ENCODE results near the gene LAMP5.

LAMP5 gene

GRCh38 chr20:9515214-9515585, 810 bp downstream of the LAMP5 start:
- DNase-seq (ENCODE audit: low spot score), result no peak
- Histone ChIP-seq H3K4me3 (peak overlapping the region; percentile 62), H3K27ac (no peak overlapping the region)
- TF ChIP-seq CTCF (IDR thresholded peaks at IDR 0.05), result no peak

DNA sequence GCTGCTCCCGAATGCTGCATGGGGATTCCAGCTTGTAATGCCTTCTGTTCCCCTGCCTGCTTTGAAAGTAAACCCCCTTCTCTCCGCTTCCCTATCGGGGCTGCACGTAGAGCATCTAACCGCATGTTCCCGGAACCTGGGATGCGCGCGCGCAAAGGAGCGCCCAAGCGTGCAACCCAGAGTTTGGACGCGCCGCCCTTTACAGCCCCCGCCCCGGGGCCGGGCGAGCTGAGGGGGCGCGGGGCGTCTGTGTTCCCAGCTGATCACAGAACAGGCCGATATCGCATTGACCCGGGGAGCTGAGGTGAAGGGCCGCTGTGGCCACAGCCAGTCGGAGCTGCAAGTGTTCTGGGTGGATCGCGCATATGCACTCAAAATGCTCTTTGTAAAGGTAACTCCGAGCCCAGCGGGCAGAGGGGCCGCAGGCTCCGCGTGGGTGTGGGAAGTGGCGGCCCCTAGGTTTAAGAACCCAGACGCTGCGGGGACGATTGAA, 1.4 kb downstream of the LAMP5 start:
- H3K27ac ChIP-seq, result no peak overlapping the region
- DNase-seq (ENCODE audit: low spot score), result no peak

GRCh38 chr20:9516234-9516871, 2.0 kb downstream of the LAMP5 start:
- TF ChIP-seq CTCF (IDR thresholded peaks at IDR 0.05), result no peak
- H3K27ac ChIP-seq, result no peak overlapping the region
- peak overlapping the region; percentile 62 for H3K4me3 ChIP-seq
- no peak for DNase-seq (ENCODE audit: low spot score)

More for the DNA sequence above, 1.4 kb downstream of the LAMP5 start:
- peak overlapping the region; percentile 62 for H3K4me3 ChIP-seq
- no peak for TF ChIP-seq CTCF (IDR thresholded peaks at IDR 0.05)

- Histone ChIP-seq H3K4me3 (no peak overlapping the region), H3K27ac (no peak overlapping the region)
- DNase-seq (ENCODE audit: low spot score), result no peak
- TF ChIP-seq CTCF (IDR thresholded peaks at IDR 0.05), result no peak
Measured at GRCh38 chr20:9517297-9518162, 3.1 kb downstream of the LAMP5 start.

DNA sequence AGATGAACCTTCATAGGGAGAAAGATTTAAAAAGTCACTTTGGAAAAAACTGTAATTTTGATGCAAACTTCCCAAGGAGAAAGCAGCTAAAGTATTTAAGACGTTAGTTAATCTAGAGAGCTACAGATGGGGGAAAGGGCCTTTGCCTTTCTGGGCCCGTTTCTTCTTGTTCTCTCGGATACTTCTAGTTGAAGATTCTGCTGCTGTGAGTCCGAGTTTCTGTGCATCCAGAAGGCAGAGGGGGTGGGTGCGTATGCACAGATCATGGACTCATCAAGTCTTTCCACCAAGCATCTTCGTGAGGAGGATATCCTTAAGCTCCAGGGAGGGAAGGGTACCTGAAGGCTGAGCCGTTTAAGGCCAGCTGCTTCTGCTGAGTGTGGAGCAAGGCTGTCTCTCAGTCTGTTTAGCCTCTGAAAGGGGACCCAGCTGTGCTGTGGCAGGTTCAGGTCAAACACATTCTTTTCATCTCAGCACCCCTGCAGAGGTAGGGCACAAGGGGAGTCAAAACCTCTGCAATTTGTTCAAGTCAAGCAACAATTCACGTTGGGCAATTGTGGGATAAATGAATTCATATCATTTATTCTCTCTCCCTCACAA, 4.3 kb downstream of the LAMP5 start:
- H3K27ac ChIP-seq, result no peak overlapping the region
- no peak for DNase-seq (ENCODE audit: low spot score)
- no peak for TF ChIP-seq CTCF (IDR thresholded peaks at IDR 0.05)
- H3K4me3 ChIP-seq, result no peak overlapping the region

- H3K4me3 ChIP-seq, result no peak overlapping the region
- DNase-seq (ENCODE audit: low spot score), result no peak
- TF ChIP-seq CTCF (IDR thresholded peaks at IDR 0.05), result no peak
- no peak overlapping the region for H3K27ac ChIP-seq
Measured at GRCh38 chr20:9520086-9520485, 5.7 kb downstream of the LAMP5 start.
